ENCODE measurements around the gene HERC5.

Gene HERC5

GRCh38 chr4:88489100-88489761 lies 32.3 kb downstream of the HERC5 start:
- no peak for TF ChIP-seq CTCF (conservative IDR thresholded peaks at IDR 0.05; ENCODE audit: low read depth, low read length)
- H3K4me3 ChIP-seq (ENCODE audit: low read length), result no peak overlapping the region
- no peak for DNase-seq (ENCODE audit: low read depth)

- DNase-seq (ENCODE audit: low read depth), result no peak
- H3K4me3 ChIP-seq (ENCODE audit: low read length), result no peak overlapping the region
- TF ChIP-seq CTCF (conservative IDR thresholded peaks at IDR 0.05; ENCODE audit: low read depth, low read length), result no peak
Measured at GRCh38 chr4:88497859-88498409, 41.0 kb downstream of the HERC5 start.

GRCh38 chr4:88503344-88503743 lies 46.4 kb downstream of the HERC5 start:
- no peak for TF ChIP-seq CTCF (conservative IDR thresholded peaks at IDR 0.05; ENCODE audit: low read depth, low read length)
- no peak overlapping the region for H3K4me3 ChIP-seq (ENCODE audit: low read length)
- DNase-seq (ENCODE audit: low read depth), result no peak

- H3K4me3 ChIP-seq (ENCODE audit: low read length), result no peak overlapping the region
- no peak for TF ChIP-seq CTCF (conservative IDR thresholded peaks at IDR 0.05; ENCODE audit: low read depth, low read length)
- DNase-seq (ENCODE audit: low read depth), result no peak
Measured at GRCh38 chr4:88511236-88511635, 54.3 kb downstream of the HERC5 start.

GRCh38 chr4:88514557-88515511 lies 57.9 kb downstream of the HERC5 start:
- H3K4me3 ChIP-seq (ENCODE audit: low read length), result no peak overlapping the region
- no peak for DNase-seq (ENCODE audit: low read depth)
- no peak for TF ChIP-seq CTCF (conservative IDR thresholded peaks at IDR 0.05; ENCODE audit: low read depth, low read length)

GRCh38 chr4:88516746-88517145 lies 59.8 kb downstream of the HERC5 start:
- TF ChIP-seq CTCF (conservative IDR thresholded peaks at IDR 0.05; ENCODE audit: low read depth, low read length), result no peak
- no peak overlapping the region for H3K4me3 ChIP-seq (ENCODE audit: low read length)
- no peak for DNase-seq (ENCODE audit: low read depth)
